ENCODE results near the gene MIS12.

The MIS12 gene

GRCh38 chr17:5535436-5535835 lies 49.1 kb downstream of the MIS12 start:
- DNase-seq (ENCODE audit: low read depth in 2 of 2): no peak

GRCh38 chr17:5536866-5537650 lies 50.7 kb downstream of the MIS12 start:
- no peak for DNase-seq (ENCODE audit: low read depth in 2 of 2)

DNA sequence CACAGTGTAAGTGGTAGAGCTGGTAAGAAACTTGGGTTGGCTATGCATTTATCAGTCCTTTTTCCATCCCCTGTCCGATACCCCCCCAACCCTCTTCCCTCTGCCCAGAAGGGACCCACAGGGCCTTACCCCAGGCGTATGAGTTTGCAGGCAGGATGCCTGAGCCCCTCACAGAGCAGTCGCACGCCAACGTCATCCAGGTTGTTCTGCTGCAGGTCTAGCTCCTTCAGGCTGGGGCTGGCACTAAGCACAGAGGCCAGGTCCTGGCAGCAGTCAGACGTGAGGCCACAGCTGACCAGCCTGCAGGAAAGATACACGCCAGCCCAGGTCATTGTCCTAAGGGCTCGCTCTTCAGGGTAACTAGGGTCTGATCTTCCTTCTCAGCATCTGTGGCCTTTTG lies 52.9 kb downstream of the MIS12 start:
- no peak for DNase-seq (ENCODE audit: low read depth in 2 of 2)

- DNase-seq (ENCODE audit: low read depth in 2 of 2): no peak
Measured at GRCh38 chr17:5540321-5540720, 54.0 kb downstream of the MIS12 start.
